Transverse colon (tissue), 4 donors: ENCODE measurements around the gene PRKCA. TPM values are rescaled to one million over a fixed set of nuclear protein-coding genes. Genes with fewer than 3 reads are reported as not detected.

Source experiments
- DNase-seq: peaks from one replicate; pipeline ENCODE4 v3.0.0-alpha.2; 2019
- H3K27ac ChIP-seq, 4 donors: fragments of 200-600 bp; sonication (generic); 2 replicates each; pipeline ENCODE4 v1.5.1; 2016 to 2018; ENCODE audit warnings: inconsistent platforms in 4 of 4
- H3K27me3 ChIP-seq: fragments of 200-600 bp; sonication (generic); 2 replicates; pipeline ENCODE4 v1.5.1; 2017; ENCODE audit warnings: inconsistent platforms
- H3K36me3 ChIP-seq, 4 donors: fragments of 200-600 bp; sonication (generic); 2 replicates each; pipeline ENCODE4 v1.5.1; 2017 to 2019; ENCODE audit warnings: inconsistent platforms in 4 of 4
- H3K4me1 ChIP-seq, 4 donors: fragments of 200-600 bp; sonication (generic); 2 replicates each; pipeline ENCODE4 v1.5.1; 2017 to 2020; ENCODE audit warnings: inconsistent platforms in 4 of 4
- H3K4me3 ChIP-seq, 4 donors: fragments of 200-600 bp; sonication (generic); 1 replicate in 1 of 4; 2 replicates in 3 of 4; pipeline versions ENCODE4 v1.5.1 to v1.6.1; 2017 to 2019; ENCODE audit warnings: inconsistent platforms in 4 of 4
- H3K9me3 ChIP-seq, 2 donors: fragments of 200-600 bp; sonication (generic); 2 replicates each; pipeline ENCODE4 v1.5.1; 2017 to 2019; ENCODE audit warnings: inconsistent platforms in 2 of 2
- CTCF ChIP-seq, 5 experiments: fragments of 200-600 bp in 3 of 5; fragments of 450-650 bp in 2 of 5; sonication (generic) in 3 of 5; IDR thresholded peaks; 1 replicate in 2 of 5; 2 replicates in 3 of 5; pipeline ENCODE4 v1.5.1; 2016 to 2017; ENCODE audit warnings: antibody characterized with exemption in 5 of 5, inconsistent platforms in 3 of 5, mild to moderate bottlenecking in 2 of 5, moderate library complexity in 1 of 5
- EP300 ChIP-seq: sonication (generic); formaldehyde crosslinking; IDR thresholded peaks from one replicate; pipeline ENCODE4 v1.6.1; 2017; ENCODE audit warnings: antibody characterized with exemption, low read depth
- POLR2A ChIP-seq: fragments of 450-650 bp; IDR thresholded peaks from one replicate; pipeline ENCODE4 v1.6.1; 2016; ENCODE audit warnings: antibody characterized with exemption, mild to moderate bottlenecking, moderate library complexity
- POLR2AphosphoS5 ChIP-seq, 3 donors: sonication (generic); formaldehyde crosslinking; IDR thresholded peaks; one replicate each; pipeline ENCODE4 v1.6.1; 2016; ENCODE audit warnings: antibody characterized with exemption in 3 of 3
- WGBS, 2 donors: methylation state at CpG; one replicate each; pipeline ENCODE4 v1.1.5; 2018; ENCODE audit warnings: low coverage in 1 of 2; 5-methylcytosine and 5-hydroxymethylcytosine counted together
- in situ Hi-C, 4 donors: fragments of 200-750 bp; cut with MboI; loops; one replicate each; pipeline versions ENCODE4 v1.15.0 to v1.15.1; 2017; ENCODE audit warnings: low sequenced_read_pairs in 3 of 4, low pct_ligation_motif_present in 1 of 4, low pct_unique_long_range_greater_than_20kb in 1 of 4
- intact Hi-C: fragments of 100-400 bp; cut with DNase I; formaldehyde crosslinking; loops from one replicate; pipeline ENCODE4 v1.15.1; 2023; ENCODE audit warnings: low total_unique reads
- total RNA-seq, 4 donors: library from RNA; depleted of rRNA; stranded (reverse); fragments of >200 nt; gene quantifications; one replicate each; pipeline ENCODE4 v1.1.0, GENCODE V29; 2016

Gene PRKCA
- total RNA-seq, 4 donors from 2014 or later: 16.1 to 49.7 (median 31.7) TPM

GRCh38 chr17:66664336-66664735, 361.9 kb downstream of the PRKCA start:
- peaks cover 0 to 3% (median 0%) of the 10 kb centered on the region in 4 donors for H3K4me1 ChIP-seq
- no peaks in the 10 kb centered on the region for H3K27me3 ChIP-seq
- no peak overlapping the region for H3K4me3 ChIP-seq
- 98 to 100% methylated on average over 1 to 4 of the region's 4 CpGs for WGBS, 2 donors
- no peaks in the 10 kb centered on the region for H3K36me3 ChIP-seq
- no peaks in the 10 kb centered on the region for H3K9me3 ChIP-seq
- no peak for DNase-seq
- intact Hi-C loops: no loop called here
- TF ChIP-seq POLR2A: no peak
- no peak for TF ChIP-seq EP300
- no peak for TF ChIP-seq POLR2AphosphoS5 (IDR thresholded peaks at IDR 0.05)
- no peak for TF ChIP-seq CTCF (IDR thresholded peaks at IDR 0.05)
- H3K27ac ChIP-seq: no peak overlapping the region
- in situ Hi-C loops: loop anchor here in 1 of 4 donors (25.0 kb wide), 1 partner anchor 402 kb away; no protein-coding TSS in a partner anchor

GRCh38 chr17:66665194-66665593, 362.8 kb downstream of the PRKCA start:
- no peak for DNase-seq
- 97% methylated on average over 4 of the region's 4 CpGs; no CpG with 5 or more reads in 1 of the 2 donors for WGBS, 2 donors
- TF ChIP-seq EP300: no peak
- TF ChIP-seq CTCF (IDR thresholded peaks at IDR 0.05): no peak
- no peak for TF ChIP-seq POLR2AphosphoS5 (IDR thresholded peaks at IDR 0.05)
- no peak for TF ChIP-seq POLR2A
- Histone ChIP-seq H3K36me3 (no peaks in the 10 kb centered on the region), H3K27me3 (no peaks in the 10 kb centered on the region), H3K4me3 (no peak overlapping the region), H3K4me1 (peaks cover 0 to 3% (median 0%) of the 10 kb centered on the region in 4 donors), H3K27ac (no peak overlapping the region), H3K9me3 (no peaks in the 10 kb centered on the region)
- intact Hi-C loops: no loop called here
- in situ Hi-C loops: loop anchor here in 1 of 4 donors (25.0 kb wide), 1 partner anchor 403 kb away; no protein-coding TSS in a partner anchor

GRCh38 chr17:66667090-66667489, 364.7 kb downstream of the PRKCA start:
- intact Hi-C loops (no loop called here), in situ Hi-C loops (loop anchor here in 1 of 4 donors (25.0 kb wide), 1 partner anchor 405 kb away; no protein-coding TSS in a partner anchor)
- WGBS, 2 donors: 91 to 92% methylated on average over 4 to 5 of the region's 5 CpGs
- H3K36me3 ChIP-seq: no peaks in the 10 kb centered on the region
- H3K9me3 ChIP-seq: no peaks in the 10 kb centered on the region
- H3K4me3 ChIP-seq: no peak overlapping the region
- H3K27ac ChIP-seq: no peak overlapping the region
- H3K27me3 ChIP-seq: no peaks in the 10 kb centered on the region
- H3K4me1 ChIP-seq: peaks cover 0 to 1% (median 0%) of the 10 kb centered on the region in 4 donors
- no peak for TF ChIP-seq POLR2AphosphoS5 (IDR thresholded peaks at IDR 0.05)
- TF ChIP-seq CTCF (IDR thresholded peaks at IDR 0.05): no peak
- no peak for TF ChIP-seq POLR2A
- no peak for TF ChIP-seq EP300
- no peak for DNase-seq

GRCh38 chr17:66667491-66668030, 365.1 kb downstream of the PRKCA start:
- peaks cover 0 to 3% (median 0%) of the 10 kb centered on the region in 4 donors for H3K4me1 ChIP-seq
- no peak for TF ChIP-seq POLR2AphosphoS5 (IDR thresholded peaks at IDR 0.05)
- TF ChIP-seq EP300: no peak
- no peak for TF ChIP-seq CTCF (IDR thresholded peaks at IDR 0.05)
- no peak for TF ChIP-seq POLR2A
- H3K9me3 ChIP-seq: no peaks in the 10 kb centered on the region
- no peak for DNase-seq
- no peaks in the 10 kb centered on the region for H3K36me3 ChIP-seq
- in situ Hi-C loops: loop anchor here in 1 of 4 donors (25.0 kb wide), 1 partner anchor 405 kb away; no protein-coding TSS in a partner anchor
- no peak overlapping the region for H3K4me3 ChIP-seq
- H3K27ac ChIP-seq: no peak overlapping the region
- WGBS, 2 donors: 79% methylated on average over 4 of the region's 4 CpGs; no CpG with 5 or more reads in 1 of the 2 donors
- intact Hi-C loops: no loop called here
- H3K27me3 ChIP-seq: no peaks in the 10 kb centered on the region
